Right lobe of liver (tissue), 6 donors: ENCODE measurements around the gene C19orf53. TPM values are rescaled to one million over a fixed set of nuclear protein-coding genes. Genes with fewer than 3 reads are reported as not detected.
"Not testable (repeated sequence)": the region's sequence is repeated elsewhere in the genome, so short reads cannot be mapped to it uniquely, and the experiment has no call there.

ENCODE experiments used
- ATAC-seq, 4 donors: fragments of 200-7000 bp; cut with Tn5 transposase; one replicate each; pipeline ENCODE4 v1.9.1; 2020; ENCODE audit warnings: mild to moderate bottlenecking in 4 of 4, moderate library complexity in 4 of 4
- DNase-seq, 3 donors: peaks; one replicate each; pipeline ENCODE4 v3.0.0-alpha.2; 2020
- H3K27ac ChIP-seq, 3 donors: fragments of 200-600 bp; one replicate each; pipeline ENCODE4 v1.8.0; 2022
- H3K27me3 ChIP-seq, 2 donors: fragments of 200-600 bp; one replicate each; pipeline ENCODE4 v1.8.0; 2022
- H3K36me3 ChIP-seq, 4 donors: fragments of 200-600 bp; sonication (generic) in 1 of 4; one replicate each; pipeline versions ENCODE4 v1.5.1 to v1.8.0; 2017 to 2022; ENCODE audit warnings: control low read depth in 1 of 4
- H3K4me1 ChIP-seq, 4 donors: fragments of 200-600 bp; sonication (generic) in 1 of 4; one replicate each; pipeline versions ENCODE4 v1.5.1 to v1.8.0; 2017 to 2022; ENCODE audit warnings: control low read depth in 1 of 4
- H3K4me3 ChIP-seq, 3 donors: fragments of 200-600 bp; one replicate each; pipeline ENCODE4 v1.8.0; 2022
- H3K9me3 ChIP-seq, 4 donors: fragments of 200-600 bp; sonication (generic) in 1 of 4; one replicate each; pipeline versions ENCODE4 v1.5.1 to v1.8.0; 2017 to 2022; ENCODE audit warnings: control low read depth in 1 of 4
- POLR2A ChIP-seq: fragments of 450-650 bp; IDR thresholded peaks from one replicate; pipeline ENCODE4 v1.6.1; 2017; ENCODE audit warnings: antibody characterized with exemption, mild to moderate bottlenecking
- WGBS: methylation state at CpG from one replicate; pipeline ENCODE4 v1.1.6; 2018; ENCODE audit warnings: low coverage, low lambda C conversion rate; ENCODE audit not compliant: insufficient coverage; ENCODE audit errors: missing lambda C conversion rate; 5-methylcytosine and 5-hydroxymethylcytosine counted together
- intact Hi-C, 2 donors: fragments of 100-400 bp; cut with DNase I; formaldehyde crosslinking; loops; one replicate each; pipeline versions ENCODE4 v1.11.2 to v1.14.1; 2022
- total RNA-seq, 6 experiments: library from RNA; depleted of rRNA in 2 of 6; stranded (reverse); fragments of >200 nt in 2 of 6; fragmentation: NEBNext Ultra II Directional in 3 of 6; extraction: Animal tissue kit (Norgen Biotek cat#: 25700) in 3 of 6; gene quantifications; one replicate each; pipeline versions ENCODE4 v1.1.0 to v1.2.4, GENCODE V29; 2016 to 2023
- TF ChIP-seq, protein P1 (sequence below), 4 donors: fragments of 200-600 bp in 3 of 4; fragments of 450-650 bp in 1 of 4; IDR thresholded peaks; one replicate each; pipeline versions ENCODE4 v1.5.1 to v1.8.0; 2016 to 2022; ENCODE audit warnings: antibody characterized with exemption in 4 of 4, mild to moderate bottlenecking in 2 of 4
- donor health status: DM: no; HTN: yes; CAD: no.
- donor health status: DM: no; HTN: no; CAD: no.
- donor health status: DM: no; HTN: no; CAD: no.
- donor health status: DM: no; HTN: yes; CAD: no.
- donor health status: DM: no; HTN: yes; CAD: no.

Gene C19orf53
- total RNA-seq, 6 experiments from 2014 or later, result 30.6 to 227 (median 32.8) TPM

GRCh38 chr19:13790354-13790753 lies 16.1 kb downstream of the C19orf53 start:
- H3K27me3 ChIP-seq, result no peaks in the 10 kb centered on the region
- intact Hi-C loops, result no loop called here
- no peak overlapping the region for H3K4me3 ChIP-seq
- no peak for ATAC-seq
- no peak for DNase-seq
- H3K27ac ChIP-seq, result no peak overlapping the region
- H3K4me1 ChIP-seq, result peaks cover 0 to 4% (median 0%) of the 10 kb centered on the region in 4 donors
- WGBS, result 71% methylated on average over 8 of the region's 8 CpGs
- H3K9me3 ChIP-seq, result no peaks in the 10 kb centered on the region
- H3K36me3 ChIP-seq, result no peaks in the 10 kb centered on the region
- TF ChIP-seq POLR2A, result no peak
- TF ChIP-seq, protein P1, sequence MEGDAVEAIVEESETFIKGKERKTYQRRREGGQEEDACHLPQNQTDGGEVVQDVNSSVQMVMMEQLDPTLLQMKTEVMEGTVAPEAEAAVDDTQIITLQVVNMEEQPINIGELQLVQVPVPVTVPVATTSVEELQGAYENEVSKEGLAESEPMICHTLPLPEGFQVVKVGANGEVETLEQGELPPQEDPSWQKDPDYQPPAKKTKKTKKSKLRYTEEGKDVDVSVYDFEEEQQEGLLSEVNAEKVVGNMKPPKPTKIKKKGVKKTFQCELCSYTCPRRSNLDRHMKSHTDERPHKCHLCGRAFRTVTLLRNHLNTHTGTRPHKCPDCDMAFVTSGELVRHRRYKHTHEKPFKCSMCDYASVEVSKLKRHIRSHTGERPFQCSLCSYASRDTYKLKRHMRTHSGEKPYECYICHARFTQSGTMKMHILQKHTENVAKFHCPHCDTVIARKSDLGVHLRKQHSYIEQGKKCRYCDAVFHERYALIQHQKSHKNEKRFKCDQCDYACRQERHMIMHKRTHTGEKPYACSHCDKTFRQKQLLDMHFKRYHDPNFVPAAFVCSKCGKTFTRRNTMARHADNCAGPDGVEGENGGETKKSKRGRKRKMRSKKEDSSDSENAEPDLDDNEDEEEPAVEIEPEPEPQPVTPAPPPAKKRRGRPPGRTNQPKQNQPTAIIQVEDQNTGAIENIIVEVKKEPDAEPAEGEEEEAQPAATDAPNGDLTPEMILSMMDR (IDR thresholded peaks at IDR 0.05), result no peak

GRCh38 chr19:13793317-13793716 lies 19.1 kb downstream of the C19orf53 start:
- H3K27me3 ChIP-seq, ATAC-seq, intact Hi-C loops, H3K9me3 ChIP-seq, DNase-seq, H3K27ac ChIP-seq, H3K4me3 ChIP-seq, H3K36me3 ChIP-seq: not testable (repeated sequence)
- peaks cover 0 to 10% (median 0%) of the 10 kb centered on the region in 4 donors for H3K4me1 ChIP-seq
- WGBS, result 75% methylated on average over 9 of the region's 9 CpGs

- ATAC-seq, result peak; percentile 2 to 41 (median 9)
- 8% methylated on average over 6 of the region's 8 CpGs for WGBS
- TF ChIP-seq POLR2A, result no peak
- TF ChIP-seq, protein P1 (IDR thresholded peaks at IDR 0.05), result no peak
- Histone ChIP-seq H3K4me1 (peaks cover 0 to 10% (median 0%) of the 10 kb centered on the region in 4 donors), H3K36me3 (no peaks in the 10 kb centered on the region), H3K27ac (peak overlapping the region; percentile 58 to 87 (median 76)), H3K27me3 (no peaks in the 10 kb centered on the region), H3K4me3 (peak overlapping the region; percentile 68 to 80 (median 71)), H3K9me3 (no peaks in the 10 kb centered on the region)
- intact Hi-C loops, result no loop called here
- DNase-seq, result peak; percentile 69 to 81 (median 74)
Measured at GRCh38 chr19:13794398-13794756, 20.1 kb downstream of the C19orf53 start.

DNA sequence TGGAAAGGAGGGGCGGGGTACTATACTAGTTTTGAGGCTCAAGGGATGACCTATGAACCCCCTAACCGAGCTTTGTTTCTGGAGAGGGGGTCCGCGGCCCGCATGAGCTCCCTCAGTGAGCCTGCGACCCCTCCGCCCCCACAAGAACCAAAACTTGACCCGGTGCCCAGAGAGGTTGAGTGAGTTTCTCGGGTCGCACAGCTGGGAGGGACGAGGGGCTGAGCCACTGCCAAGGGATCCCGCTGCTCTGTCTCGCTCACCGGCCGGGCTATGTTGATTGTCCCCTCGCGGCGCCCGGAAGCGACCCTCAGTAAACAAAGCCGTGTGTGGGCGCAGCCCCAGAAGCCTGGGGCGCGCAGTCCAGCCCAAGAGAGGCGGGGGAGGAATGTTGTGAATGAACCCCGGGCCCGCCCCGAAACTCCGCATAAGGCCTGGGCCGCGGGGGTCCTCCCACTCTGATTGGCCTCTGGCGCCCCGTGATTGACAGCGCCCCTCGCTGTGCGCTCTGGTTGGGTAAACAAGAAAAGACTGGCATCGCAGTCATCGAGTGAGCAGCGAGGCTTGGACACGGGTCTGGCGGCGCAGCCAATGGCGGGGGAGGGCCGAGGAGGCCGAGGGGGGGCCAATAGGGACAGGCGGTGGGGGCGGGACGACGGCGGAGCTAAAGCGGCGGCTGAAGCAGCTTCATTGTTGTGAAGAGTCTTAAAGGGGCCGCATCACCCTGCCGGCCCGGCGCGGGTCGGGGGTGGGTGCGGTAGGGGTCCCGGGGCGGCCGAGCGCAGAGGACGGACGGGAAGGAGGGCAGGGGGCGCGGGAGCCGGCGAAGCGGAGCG lies 20.7 kb downstream of the C19orf53 start, which contains the start of gene ZSWIM4:
ZSWIM4 (plus strand) TSS at position 687 of the 833 bp plus-strand sequence. CDS start 206 bp downstream, outside the sequence.
- peaks cover 0 to 10% (median 0%) of the 10 kb centered on the region in 4 donors for H3K4me1 ChIP-seq
- H3K27me3 ChIP-seq, result no peaks in the 10 kb centered on the region

More for the DNA sequence above, 20.7 kb downstream of the C19orf53 start, which contains the start of gene ZSWIM4:
- no peaks in the 10 kb centered on the region for H3K36me3 ChIP-seq
- DNase-seq (peak; percentile 99 to 100 (median 99)), ATAC-seq (peak; percentile 94 to 99 (median 98))
- TF ChIP-seq, protein P1 (IDR thresholded peaks at IDR 0.05), result no peak
- TF ChIP-seq POLR2A, result peak; percentile 59
- intact Hi-C loops, result no loop called here
- peak within 1 kb of the TSS; percentile 84 to 87 (median 86) for H3K27ac ChIP-seq
- 0% methylated on average over 20 of the region's 71 CpGs for WGBS
- peak within 1 kb of the TSS; percentile 68 to 80 (median 71) for H3K4me3 ChIP-seq
- no peaks in the 10 kb centered on the region for H3K9me3 ChIP-seq
